ENCODE data around the gene COL12A1. TPM values are rescaled to one million over a fixed set of nuclear protein-coding genes. Genes with fewer than 3 reads are reported as not detected.

The COL12A1 gene
- total and polyA plus RNA-seq, 2 donors (not counting 3 experiments of a cell fraction or from before 2014, with no cell fraction given): 48.5 to 89.1 TPM

DNA sequence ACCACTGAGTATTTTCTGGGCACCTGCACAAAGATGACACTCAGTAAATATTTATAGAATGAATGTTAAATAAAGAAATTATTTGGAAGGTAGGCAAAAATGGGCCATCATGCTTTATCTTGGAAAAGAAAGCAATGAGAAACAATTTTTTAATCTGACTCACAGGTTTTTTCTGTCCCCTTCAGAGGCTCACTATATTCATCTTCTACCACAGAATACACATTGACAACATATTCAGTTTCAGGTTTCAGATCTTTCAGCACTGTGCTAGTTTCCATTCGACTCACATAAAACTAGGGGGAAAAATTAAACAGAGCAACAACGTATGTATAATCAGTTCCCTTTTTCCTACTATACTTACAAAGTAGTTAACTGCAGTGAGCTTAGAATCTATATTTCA, 58.3 kb downstream of the COL12A1 start:
- intact Hi-C loops (cut with micrococcal nuclease): no loop called here
- ChIA-PET CTCF (interaction anchor here (1.6 kb wide), 1 partner anchor 24 kb away, joined by 3 read pairs; no protein-coding TSS in a partner anchor), POLR2A (no interaction called here)
- Histone ChIP-seq H3K9me1 (replicated peaks; ENCODE audit: control insufficient read depth, extremely low read depth, insufficient read depth, low read length) (no peaks in the 10 kb centered on the region), H2AFZ (ENCODE audit: low read depth, low read length) (no peak overlapping the region), H3K27ac (ENCODE audit: insufficient read depth, low read depth, low read length) (no peak overlapping the region), H3K79me2 (ENCODE audit: control insufficient read depth, insufficient read depth, low read length) (no peaks in the 10 kb centered on the region), H3K9me3 (replicated peaks; ENCODE audit: control insufficient read depth, insufficient read depth, low read length) (no peaks in the 10 kb centered on the region), H3K36me3 (ENCODE audit: control insufficient read depth in 2 of 2, extremely low read depth in 1 of 2, insufficient read depth in 2 of 2, low read length in 2 of 2) (no peaks in the 10 kb centered on the region), H4K20me1 (replicated peaks; ENCODE audit: control insufficient read depth, extremely low read depth, insufficient read depth, low read length) (no peaks in the 10 kb centered on the region), H3K27me3 (ENCODE audit: control insufficient read depth in 2 of 2, insufficient read depth in 2 of 2, low read length in 2 of 2) (no peaks in the 10 kb centered on the region), H3K4me1 (ENCODE audit: control insufficient read depth, extremely low read depth, insufficient read depth, low read length) (no peaks in the 10 kb centered on the region), H3K4me3 (replicated peaks in 1 of 3; ENCODE audit: insufficient read depth in 1 of 3, low read depth in 1 of 3, low read length in 3 of 3) (no peak overlapping the region), H3K4me2 (ENCODE audit: insufficient read depth, low read length) (no peak overlapping the region), H3K9ac (replicated peaks; ENCODE audit: extremely low read depth, insufficient read depth, low read length) (no peak overlapping the region)
- FAIRE-seq: no peak
- TF ChIP-seq POLR2A (IDR thresholded peaks at IDR 0.05; ENCODE audit: low read depth, low read length) (no peak), POLR2AphosphoS5 (IDR thresholded peaks at IDR 0.05; ENCODE audit: insufficient read depth, low read depth, low read length) (no peak), GATA2 (IDR thresholded peaks at IDR 0.05; ENCODE audit: insufficient read depth, insufficient read length, low read depth, low read length) (no peak), MYC (IDR thresholded peaks at IDR 0.05; ENCODE audit: low read depth, low read length) (no peak), EZH2 (IDR thresholded peaks at IDR 0.05; ENCODE audit: borderline replicate concordance, low read depth, low read length, severe bottlenecking) (no peak), JUN (IDR thresholded peaks at IDR 0.05; ENCODE audit: borderline replicate concordance, insufficient read depth, insufficient read length, low read depth) (no peak), FOS (IDR thresholded peaks at IDR 0.05; ENCODE audit: borderline replicate concordance, insufficient read depth, low read length) (no peak)
- TF ChIP-seq, protein P1, sequence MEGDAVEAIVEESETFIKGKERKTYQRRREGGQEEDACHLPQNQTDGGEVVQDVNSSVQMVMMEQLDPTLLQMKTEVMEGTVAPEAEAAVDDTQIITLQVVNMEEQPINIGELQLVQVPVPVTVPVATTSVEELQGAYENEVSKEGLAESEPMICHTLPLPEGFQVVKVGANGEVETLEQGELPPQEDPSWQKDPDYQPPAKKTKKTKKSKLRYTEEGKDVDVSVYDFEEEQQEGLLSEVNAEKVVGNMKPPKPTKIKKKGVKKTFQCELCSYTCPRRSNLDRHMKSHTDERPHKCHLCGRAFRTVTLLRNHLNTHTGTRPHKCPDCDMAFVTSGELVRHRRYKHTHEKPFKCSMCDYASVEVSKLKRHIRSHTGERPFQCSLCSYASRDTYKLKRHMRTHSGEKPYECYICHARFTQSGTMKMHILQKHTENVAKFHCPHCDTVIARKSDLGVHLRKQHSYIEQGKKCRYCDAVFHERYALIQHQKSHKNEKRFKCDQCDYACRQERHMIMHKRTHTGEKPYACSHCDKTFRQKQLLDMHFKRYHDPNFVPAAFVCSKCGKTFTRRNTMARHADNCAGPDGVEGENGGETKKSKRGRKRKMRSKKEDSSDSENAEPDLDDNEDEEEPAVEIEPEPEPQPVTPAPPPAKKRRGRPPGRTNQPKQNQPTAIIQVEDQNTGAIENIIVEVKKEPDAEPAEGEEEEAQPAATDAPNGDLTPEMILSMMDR (IDR thresholded peaks at IDR 0.05; ENCODE audit: extremely low read depth in 1 of 2, insufficient read depth in 1 of 2, low read depth in 1 of 2, low read length in 2 of 2): no peak
- TF ChIP-seq, protein P2, sequence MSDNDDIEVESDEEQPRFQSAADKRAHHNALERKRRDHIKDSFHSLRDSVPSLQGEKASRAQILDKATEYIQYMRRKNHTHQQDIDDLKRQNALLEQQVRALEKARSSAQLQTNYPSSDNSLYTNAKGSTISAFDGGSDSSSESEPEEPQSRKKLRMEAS (IDR thresholded peaks at IDR 0.05; ENCODE audit: insufficient read depth, insufficient read length): no peak
- DNase-seq (ENCODE audit: low read depth, low spot score): no peak
- dilution Hi-C loops (cut with MboI; ENCODE audit: extremely low pct_ligation_motif_present, low sequenced_read_pairs): no loop called here
- no TSS peak for BruUV-seq (replicated peaks)

Measured in endothelial cell of umbilical vein (primary cell).